GM12878 (cell line): ENCODE measurements around the gene NFIL3. TPM values are rescaled to one million over a fixed set of nuclear protein-coding genes. Genes with fewer than 3 reads are reported as not detected.
A peak's percentile ranks its signal among the peaks of the same experiment; 100 is the strongest.

Experiments
- ASH2L ChIP-seq: fragments of 300-600, 200-600 bp; sonication (generic); IDR thresholded peaks from 2 replicates; pipeline ENCODE4 v1.6.1; 2017; ENCODE audit warnings: low read depth, mild to moderate bottlenecking, borderline replicate concordance
- BCL11A ChIP-seq: IDR thresholded peaks from 2 replicates; pipeline ENCODE4 v1.6.1; 2011; ENCODE audit warnings: low read depth, low read length
- CHD4 ChIP-seq: fragments of 200-600 bp; sonication (generic); IDR thresholded peaks from 2 replicates; pipeline ENCODE4 v1.6.1; 2016; ENCODE audit warnings: mild to moderate bottlenecking
- CREM ChIP-seq: IDR thresholded peaks from 2 replicates; pipeline ENCODE4 v1.6.1; 2014; ENCODE audit warnings: antibody characterized with exemption, low read depth
- DPF2 ChIP-seq: fragments of 450-650 bp; IDR thresholded peaks from 2 replicates; pipeline ENCODE4 v1.6.1; 2017; ENCODE audit warnings: mild to moderate bottlenecking
- HDAC2 ChIP-seq: fragments of 200-600 bp; sonication (generic); IDR thresholded peaks from 2 replicates; pipeline ENCODE4 v1.6.1; 2017
- LARP7 ChIP-seq: fragments of 450-650 bp; IDR thresholded peaks from 2 replicates; pipeline ENCODE4 v1.6.1; 2017; ENCODE audit warnings: mild to moderate bottlenecking
- MTA2 ChIP-seq: fragments of 450-650 bp; IDR thresholded peaks from 2 replicates; pipeline ENCODE4 v1.6.1; 2016; ENCODE audit warnings: low read depth, mild to moderate bottlenecking, moderate library complexity
- NR2C2 ChIP-seq: IDR thresholded peaks from 2 replicates; pipeline ENCODE4 v1.6.1; 2011; ENCODE audit warnings: borderline replicate concordance, low read depth; ENCODE audit not compliant: control insufficient read depth, insufficient read length
- PAX5 ChIP-seq: IDR thresholded peaks from 2 replicates; pipeline ENCODE4 v1.6.1; 2011; ENCODE audit warnings: low read depth, low read length, borderline replicate concordance
- PML ChIP-seq: IDR thresholded peaks from 2 replicates; pipeline ENCODE4 v1.6.1; 2012; ENCODE audit warnings: low read length, inconsistent platforms
- RBBP5 ChIP-seq: fragments of 200-600 bp; sonication (generic); conservative IDR thresholded peaks from 2 replicates; pipeline ENCODE4 v1.6.1; 2016
- SMAD1 ChIP-seq: fragments of 450-650 bp; IDR thresholded peaks from 2 replicates; pipeline ENCODE4 v1.6.1; 2018; ENCODE audit warnings: mild to moderate bottlenecking, low read depth; ENCODE audit not compliant: partially characterized antibody
- TAF1 ChIP-seq: IDR thresholded peaks from 2 replicates; pipeline ENCODE4 v1.6.1; 2011; ENCODE audit warnings: mild to moderate bottlenecking, low read depth, low read length, borderline replicate concordance
- YY1 ChIP-seq: IDR thresholded peaks from 2 replicates; pipeline ENCODE4 v1.6.1; 2011; ENCODE audit warnings: low read depth, mild to moderate bottlenecking, low read length
- polyA plus RNA-seq, 11 experiments: library from polyadenylated mRNA; depleted of rRNA in 4 of 11; unstranded in 6 of 11; stranded (reverse) in 5 of 11; fragments of >200 nt; fragmentation: Nextera tagmentation in 4 of 11; fragmentation: Illumina TruSeq in 1 of 11; extraction: Ambion mirVana in 4 of 11; extraction: Trizol in 1 of 11; gene quantifications; 1 replicate in 1 of 11; 2 replicates in 10 of 11; pipeline versions ENCODE4 v1.2.1 to v1.2.3, GENCODE V29; 2011 to 2016; ENCODE audit warnings: inconsistent platforms in 2 of 11, missing spikeins in 2 of 11, low read depth in 1 of 11
- total RNA-seq, 4 experiments: library from RNA; depleted of rRNA in 3 of 4; stranded (reverse); fragments of >200 nt in 3 of 4; fragmentation: Illumina TruSeq in 1 of 4; extraction: Trizol in 1 of 4; gene quantifications; 2 replicates each; pipeline versions ENCODE4 v1.2.1 to v1.2.3, GENCODE V29; 2013 to 2021
- TF ChIP-seq, protein P1 (sequence below): fragments of 450-650 bp; IDR thresholded peaks from 2 replicates; pipeline ENCODE4 v1.6.1; 2017; ENCODE audit warnings: low read depth, mild to moderate bottlenecking, moderate library complexity
- TF ChIP-seq, protein P2 (sequence below): IDR thresholded peaks from 2 replicates; pipeline ENCODE4 v1.6.1; 2011; ENCODE audit warnings: mild to moderate bottlenecking, low read depth, low read length, moderate library complexity; ENCODE audit not compliant: insufficient replicate concordance
- TF ChIP-seq, protein P3 (sequence below): fragments of 150-350 bp; IDR thresholded peaks from 2 replicates; pipeline ENCODE4 v1.6.1; 2016; ENCODE audit warnings: low read depth, low read length
- TF ChIP-seq, protein P4 (sequence below): fragments of 450-650 bp; IDR thresholded peaks from 2 replicates; pipeline ENCODE4 v1.6.1; 2017; ENCODE audit warnings: antibody characterized with exemption, mild to moderate bottlenecking, moderate library complexity
- TF ChIP-seq, protein P5 (sequence below): fragments of 450-650 bp; IDR thresholded peaks from 2 replicates; pipeline ENCODE4 v1.6.1; 2017; ENCODE audit warnings: mild to moderate bottlenecking

NFIL3 gene
- total and polyA plus RNA-seq, 10 of the 15 experiments (the other 5 are each of a cell fraction or from before 2014, with no cell fraction given), result 0.18 to 1.0 (median 0.36) TPM; not detected in 3

DNA sequence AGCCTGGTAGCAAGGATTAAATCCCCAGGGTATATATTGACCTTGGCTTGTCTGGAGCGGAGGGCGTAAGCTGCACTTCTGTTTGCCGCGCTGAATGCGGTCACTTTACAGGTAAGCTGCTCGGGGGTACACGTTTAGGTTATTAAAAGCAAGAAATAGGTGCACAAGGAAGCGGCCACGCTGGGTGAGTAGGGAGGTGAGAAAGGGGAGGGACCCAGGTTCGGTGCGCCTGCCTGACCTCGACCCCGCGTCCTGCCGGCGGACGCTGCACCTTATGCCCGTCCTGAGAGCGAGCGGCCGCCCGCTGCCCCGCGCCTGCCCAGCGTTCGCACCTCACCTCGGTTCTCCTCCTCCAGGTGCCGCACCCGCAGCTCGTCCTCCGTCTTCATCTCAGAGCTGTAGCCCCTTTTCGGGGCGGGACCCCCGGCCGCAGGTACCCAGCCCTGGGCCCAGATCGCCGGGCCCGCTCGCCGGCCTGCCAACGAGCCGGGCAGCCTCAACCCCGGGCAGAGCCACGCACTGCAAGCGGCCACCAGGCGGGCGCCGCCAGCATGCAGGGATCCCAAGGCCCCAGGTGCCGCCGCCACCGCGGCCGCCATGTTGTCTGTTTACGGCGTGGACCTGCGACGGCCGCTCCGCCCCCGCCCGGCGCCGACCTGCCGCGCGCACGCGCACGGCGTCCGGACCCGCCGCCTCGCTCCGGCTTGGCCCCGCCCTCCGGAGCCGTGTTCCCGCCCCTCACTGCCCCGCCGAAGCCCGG is 62.2 kb downstream of the NFIL3 start, which contains the start of gene AUH (continued):
- TF ChIP-seq, protein P1, sequence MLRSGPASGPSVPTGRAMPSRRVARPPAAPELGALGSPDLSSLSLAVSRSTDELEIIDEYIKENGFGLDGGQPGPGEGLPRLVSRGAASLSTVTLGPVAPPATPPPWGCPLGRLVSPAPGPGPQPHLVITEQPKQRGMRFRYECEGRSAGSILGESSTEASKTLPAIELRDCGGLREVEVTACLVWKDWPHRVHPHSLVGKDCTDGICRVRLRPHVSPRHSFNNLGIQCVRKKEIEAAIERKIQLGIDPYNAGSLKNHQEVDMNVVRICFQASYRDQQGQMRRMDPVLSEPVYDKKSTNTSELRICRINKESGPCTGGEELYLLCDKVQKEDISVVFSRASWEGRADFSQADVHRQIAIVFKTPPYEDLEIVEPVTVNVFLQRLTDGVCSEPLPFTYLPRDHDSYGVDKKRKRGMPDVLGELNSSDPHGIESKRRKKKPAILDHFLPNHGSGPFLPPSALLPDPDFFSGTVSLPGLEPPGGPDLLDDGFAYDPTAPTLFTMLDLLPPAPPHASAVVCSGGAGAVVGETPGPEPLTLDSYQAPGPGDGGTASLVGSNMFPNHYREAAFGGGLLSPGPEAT, result no peak
- TF ChIP-seq, protein P2, sequence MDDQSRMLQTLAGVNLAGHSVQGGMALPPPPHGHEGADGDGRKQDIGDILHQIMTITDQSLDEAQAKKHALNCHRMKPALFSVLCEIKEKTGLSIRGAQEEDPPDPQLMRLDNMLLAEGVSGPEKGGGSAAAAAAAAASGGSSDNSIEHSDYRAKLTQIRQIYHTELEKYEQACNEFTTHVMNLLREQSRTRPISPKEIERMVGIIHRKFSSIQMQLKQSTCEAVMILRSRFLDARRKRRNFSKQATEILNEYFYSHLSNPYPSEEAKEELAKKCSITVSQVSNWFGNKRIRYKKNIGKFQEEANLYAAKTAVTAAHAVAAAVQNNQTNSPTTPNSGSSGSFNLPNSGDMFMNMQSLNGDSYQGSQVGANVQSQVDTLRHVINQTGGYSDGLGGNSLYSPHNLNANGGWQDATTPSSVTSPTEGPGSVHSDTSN, result no peak
- no peak for TF ChIP-seq NR2C2
- TF ChIP-seq, protein P3, sequence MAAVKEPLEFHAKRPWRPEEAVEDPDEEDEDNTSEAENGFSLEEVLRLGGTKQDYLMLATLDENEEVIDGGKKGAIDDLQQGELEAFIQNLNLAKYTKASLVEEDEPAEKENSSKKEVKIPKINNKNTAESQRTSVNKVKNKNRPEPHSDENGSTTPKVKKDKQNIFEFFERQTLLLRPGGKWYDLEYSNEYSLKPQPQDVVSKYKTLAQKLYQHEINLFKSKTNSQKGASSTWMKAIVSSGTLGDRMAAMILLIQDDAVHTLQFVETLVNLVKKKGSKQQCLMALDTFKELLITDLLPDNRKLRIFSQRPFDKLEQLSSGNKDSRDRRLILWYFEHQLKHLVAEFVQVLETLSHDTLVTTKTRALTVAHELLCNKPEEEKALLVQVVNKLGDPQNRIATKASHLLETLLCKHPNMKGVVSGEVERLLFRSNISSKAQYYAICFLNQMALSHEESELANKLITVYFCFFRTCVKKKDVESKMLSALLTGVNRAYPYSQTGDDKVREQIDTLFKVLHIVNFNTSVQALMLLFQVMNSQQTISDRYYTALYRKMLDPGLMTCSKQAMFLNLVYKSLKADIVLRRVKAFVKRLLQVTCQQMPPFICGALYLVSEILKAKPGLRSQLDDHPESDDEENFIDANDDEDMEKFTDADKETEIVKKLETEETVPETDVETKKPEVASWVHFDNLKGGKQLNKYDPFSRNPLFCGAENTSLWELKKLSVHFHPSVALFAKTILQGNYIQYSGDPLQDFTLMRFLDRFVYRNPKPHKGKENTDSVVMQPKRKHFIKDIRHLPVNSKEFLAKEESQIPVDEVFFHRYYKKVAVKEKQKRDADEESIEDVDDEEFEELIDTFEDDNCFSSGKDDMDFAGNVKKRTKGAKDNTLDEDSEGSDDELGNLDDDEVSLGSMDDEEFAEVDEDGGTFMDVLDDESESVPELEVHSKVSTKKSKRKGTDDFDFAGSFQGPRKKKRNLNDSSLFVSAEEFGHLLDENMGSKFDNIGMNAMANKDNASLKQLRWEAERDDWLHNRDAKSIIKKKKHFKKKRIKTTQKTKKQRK, result no peak
- peak; percentile 75; the same call in 1 of the 2 replicates for TF ChIP-seq DPF2
- no peak for TF ChIP-seq MTA2
- peak; percentile 70; the same call in 1 of the 2 replicates for TF ChIP-seq TAF1
- TF ChIP-seq YY1, result peak; percentile 97
- TF ChIP-seq HDAC2, result no peak
- TF ChIP-seq, protein P4, sequence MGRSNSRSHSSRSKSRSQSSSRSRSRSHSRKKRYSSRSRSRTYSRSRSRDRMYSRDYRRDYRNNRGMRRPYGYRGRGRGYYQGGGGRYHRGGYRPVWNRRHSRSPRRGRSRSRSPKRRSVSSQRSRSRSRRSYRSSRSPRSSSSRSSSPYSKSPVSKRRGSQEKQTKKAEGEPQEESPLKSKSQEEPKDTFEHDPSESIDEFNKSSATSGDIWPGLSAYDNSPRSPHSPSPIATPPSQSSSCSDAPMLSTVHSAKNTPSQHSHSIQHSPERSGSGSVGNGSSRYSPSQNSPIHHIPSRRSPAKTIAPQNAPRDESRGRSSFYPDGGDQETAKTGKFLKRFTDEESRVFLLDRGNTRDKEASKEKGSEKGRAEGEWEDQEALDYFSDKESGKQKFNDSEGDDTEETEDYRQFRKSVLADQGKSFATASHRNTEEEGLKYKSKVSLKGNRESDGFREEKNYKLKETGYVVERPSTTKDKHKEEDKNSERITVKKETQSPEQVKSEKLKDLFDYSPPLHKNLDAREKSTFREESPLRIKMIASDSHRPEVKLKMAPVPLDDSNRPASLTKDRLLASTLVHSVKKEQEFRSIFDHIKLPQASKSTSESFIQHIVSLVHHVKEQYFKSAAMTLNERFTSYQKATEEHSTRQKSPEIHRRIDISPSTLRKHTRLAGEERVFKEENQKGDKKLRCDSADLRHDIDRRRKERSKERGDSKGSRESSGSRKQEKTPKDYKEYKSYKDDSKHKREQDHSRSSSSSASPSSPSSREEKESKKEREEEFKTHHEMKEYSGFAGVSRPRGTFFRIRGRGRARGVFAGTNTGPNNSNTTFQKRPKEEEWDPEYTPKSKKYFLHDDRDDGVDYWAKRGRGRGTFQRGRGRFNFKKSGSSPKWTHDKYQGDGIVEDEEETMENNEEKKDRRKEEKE, result no peak
- 0 out of 2 replicates have a peak, but pooled peaks have one; percentile 25 for TF ChIP-seq PAX5
- TF ChIP-seq, protein P5, sequence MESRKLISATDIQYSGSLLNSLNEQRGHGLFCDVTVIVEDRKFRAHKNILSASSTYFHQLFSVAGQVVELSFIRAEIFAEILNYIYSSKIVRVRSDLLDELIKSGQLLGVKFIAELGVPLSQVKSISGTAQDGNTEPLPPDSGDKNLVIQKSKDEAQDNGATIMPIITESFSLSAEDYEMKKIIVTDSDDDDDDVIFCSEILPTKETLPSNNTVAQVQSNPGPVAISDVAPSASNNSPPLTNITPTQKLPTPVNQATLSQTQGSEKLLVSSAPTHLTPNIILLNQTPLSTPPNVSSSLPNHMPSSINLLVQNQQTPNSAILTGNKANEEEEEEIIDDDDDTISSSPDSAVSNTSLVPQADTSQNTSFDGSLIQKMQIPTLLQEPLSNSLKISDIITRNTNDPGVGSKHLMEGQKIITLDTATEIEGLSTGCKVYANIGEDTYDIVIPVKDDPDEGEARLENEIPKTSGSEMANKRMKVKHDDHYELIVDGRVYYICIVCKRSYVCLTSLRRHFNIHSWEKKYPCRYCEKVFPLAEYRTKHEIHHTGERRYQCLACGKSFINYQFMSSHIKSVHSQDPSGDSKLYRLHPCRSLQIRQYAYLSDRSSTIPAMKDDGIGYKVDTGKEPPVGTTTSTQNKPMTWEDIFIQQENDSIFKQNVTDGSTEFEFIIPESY, result no peak
- peak; percentile 64 for TF ChIP-seq CREM
- TF ChIP-seq LARP7, result peak; percentile 98
- TF ChIP-seq ASH2L, result no peak
- TF ChIP-seq SMAD1, result no peak
- no peak for TF ChIP-seq RBBP5
- TF ChIP-seq PML, result no peak
- TF ChIP-seq BCL11A, result no peak
- no peak for TF ChIP-seq CHD4
